ENCODE measurements around the gene ZNF407.
"Not testable (repeated sequence)": the region's sequence is repeated elsewhere in the genome, so short reads cannot be mapped to it uniquely, and the experiment has no call there.

Gene ZNF407

DNA sequence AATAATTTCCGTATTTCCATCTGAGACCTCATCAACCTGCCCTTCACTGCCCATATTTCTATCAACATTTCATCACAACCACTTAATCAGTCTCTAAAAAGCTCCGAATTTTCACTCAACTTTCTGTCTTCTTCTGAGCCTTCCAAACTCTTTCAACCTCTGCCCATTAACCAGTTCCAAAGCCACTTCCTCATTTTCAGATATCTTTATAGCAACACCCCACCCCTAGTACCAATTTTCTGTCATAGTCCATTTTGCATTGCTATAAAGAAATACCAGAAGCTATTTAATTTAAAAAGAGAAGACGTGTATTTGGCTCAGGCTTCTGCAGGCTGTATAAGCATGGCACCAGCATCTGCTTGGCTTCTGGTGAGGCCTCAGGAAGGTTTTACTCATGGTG, 504.2 kb downstream of the ZNF407 start:
- no peaks in the 10 kb centered on the region for H3F3A ChIP-seq (ENCODE audit: insufficient read depth, low read length)
- no peaks in the 10 kb centered on the region for H3K9me3 ChIP-seq (replicated peaks; ENCODE audit: insufficient read depth, low read length)
- H3K36me3 ChIP-seq (replicated peaks; ENCODE audit: insufficient read depth, low read length), result no peaks in the 10 kb centered on the region
- H3K4me3 ChIP-seq (ENCODE audit: low read length), result no peak overlapping the region
- TF ChIP-seq EZH2 (optimal IDR thresholded peaks at IDR 0.05; ENCODE audit: low read depth, low read length) (no peak), EZH2phosphoT487 (IDR thresholded peaks at IDR 0.05; ENCODE audit: low read length) (no peak)
- TF ChIP-seq, protein P1, sequence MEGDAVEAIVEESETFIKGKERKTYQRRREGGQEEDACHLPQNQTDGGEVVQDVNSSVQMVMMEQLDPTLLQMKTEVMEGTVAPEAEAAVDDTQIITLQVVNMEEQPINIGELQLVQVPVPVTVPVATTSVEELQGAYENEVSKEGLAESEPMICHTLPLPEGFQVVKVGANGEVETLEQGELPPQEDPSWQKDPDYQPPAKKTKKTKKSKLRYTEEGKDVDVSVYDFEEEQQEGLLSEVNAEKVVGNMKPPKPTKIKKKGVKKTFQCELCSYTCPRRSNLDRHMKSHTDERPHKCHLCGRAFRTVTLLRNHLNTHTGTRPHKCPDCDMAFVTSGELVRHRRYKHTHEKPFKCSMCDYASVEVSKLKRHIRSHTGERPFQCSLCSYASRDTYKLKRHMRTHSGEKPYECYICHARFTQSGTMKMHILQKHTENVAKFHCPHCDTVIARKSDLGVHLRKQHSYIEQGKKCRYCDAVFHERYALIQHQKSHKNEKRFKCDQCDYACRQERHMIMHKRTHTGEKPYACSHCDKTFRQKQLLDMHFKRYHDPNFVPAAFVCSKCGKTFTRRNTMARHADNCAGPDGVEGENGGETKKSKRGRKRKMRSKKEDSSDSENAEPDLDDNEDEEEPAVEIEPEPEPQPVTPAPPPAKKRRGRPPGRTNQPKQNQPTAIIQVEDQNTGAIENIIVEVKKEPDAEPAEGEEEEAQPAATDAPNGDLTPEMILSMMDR (IDR thresholded peaks at IDR 0.05; ENCODE audit: low read length), result no peak
- no peaks in the 10 kb centered on the region for H4K20me1 ChIP-seq (ENCODE audit: insufficient read depth, low read length)
- no peaks in the 10 kb centered on the region for H3K79me2 ChIP-seq (ENCODE audit: low read length)
- H3K9me2 ChIP-seq (replicated peaks; ENCODE audit: insufficient read depth, low read length), result no peaks in the 10 kb centered on the region
- H3K4me2 ChIP-seq (ENCODE audit: low read depth, low read length), result no peak overlapping the region
- no peak overlapping the region for H2AFZ ChIP-seq (ENCODE audit: low read length)
- no peak for DNase-seq
- H3K27me3 ChIP-seq (replicated peaks; ENCODE audit: insufficient read depth, low read length), result no peaks in the 10 kb centered on the region
- no peak overlapping the region for H3K9ac ChIP-seq (ENCODE audit: low read length)
- H3K27ac ChIP-seq (ENCODE audit: low read length), result no peak overlapping the region
- H3K4me1 ChIP-seq (ENCODE audit: low read length), result no peaks in the 10 kb centered on the region

DNA sequence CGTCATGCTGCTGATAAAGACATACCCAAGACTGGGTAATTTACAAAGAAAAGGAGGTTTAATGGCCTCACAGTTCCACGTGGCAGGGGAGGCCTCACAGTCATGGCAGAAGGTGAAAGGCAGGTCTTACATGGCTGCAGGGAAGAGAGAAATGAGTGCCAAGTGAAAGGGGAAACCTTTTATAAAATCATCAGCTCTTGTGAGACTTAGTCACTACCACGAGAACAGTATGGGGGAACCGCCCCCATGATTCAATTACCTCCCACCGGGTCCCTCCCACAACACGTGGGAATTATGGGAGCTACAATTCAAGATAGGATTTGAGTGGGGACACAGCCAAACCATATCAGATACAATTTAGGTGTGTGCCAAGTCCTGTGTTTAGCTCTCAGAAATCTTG, 506.4 kb downstream of the ZNF407 start:
- H4K20me1 ChIP-seq (ENCODE audit: insufficient read depth, low read length); H3K4me2 ChIP-seq (ENCODE audit: low read depth, low read length); H3K9ac ChIP-seq (ENCODE audit: low read length); H3K79me2 ChIP-seq (ENCODE audit: low read length); H2AFZ ChIP-seq (ENCODE audit: low read length); H3K4me3 ChIP-seq (ENCODE audit: low read length); H3K27me3 ChIP-seq (replicated peaks; ENCODE audit: insufficient read depth, low read length); H3K9me3 ChIP-seq (replicated peaks; ENCODE audit: insufficient read depth, low read length); H3K9me2 ChIP-seq (replicated peaks; ENCODE audit: insufficient read depth, low read length); H3K27ac ChIP-seq (ENCODE audit: low read length); DNase-seq; H3F3A ChIP-seq (ENCODE audit: insufficient read depth, low read length); H3K4me1 ChIP-seq (ENCODE audit: low read length); H3K36me3 ChIP-seq (replicated peaks; ENCODE audit: insufficient read depth, low read length): not testable (repeated sequence)

DNA sequence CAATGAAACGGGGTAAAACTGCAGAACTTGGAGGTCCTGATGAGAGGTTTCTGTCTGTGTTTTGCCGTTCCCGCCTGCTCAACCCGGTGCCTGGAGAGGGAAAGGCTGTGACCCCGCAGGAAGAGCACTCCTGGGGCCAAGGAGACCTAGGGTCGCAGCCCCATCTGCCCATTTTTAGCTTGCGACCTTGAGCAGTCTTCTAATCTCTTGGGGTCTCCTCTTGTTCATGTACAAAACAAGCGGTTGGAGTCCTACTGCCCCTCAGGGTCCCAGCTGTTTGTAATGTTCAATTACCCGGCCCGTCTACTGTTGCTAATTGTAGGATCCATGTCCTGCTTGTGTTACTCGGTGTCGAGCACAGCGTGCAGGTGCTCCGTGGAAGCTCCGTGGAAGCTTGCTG, 506.8 kb downstream of the ZNF407 start:
- no peak overlapping the region for H3K9ac ChIP-seq (ENCODE audit: low read length)
- H3K4me2 ChIP-seq (ENCODE audit: low read depth, low read length), result no peak overlapping the region
- H3K79me2 ChIP-seq (ENCODE audit: low read length), result no peaks in the 10 kb centered on the region
- H2AFZ ChIP-seq (ENCODE audit: low read length), result no peak overlapping the region
- no peak for TF ChIP-seq EZH2 (optimal IDR thresholded peaks at IDR 0.05; ENCODE audit: low read depth, low read length)
- TF ChIP-seq EZH2phosphoT487 (IDR thresholded peaks at IDR 0.05; ENCODE audit: low read length), result no peak
- TF ChIP-seq, protein P1 (IDR thresholded peaks at IDR 0.05; ENCODE audit: low read length), result no peak
- H3K4me1 ChIP-seq (ENCODE audit: low read length), result no peaks in the 10 kb centered on the region
- H3K4me3 ChIP-seq (ENCODE audit: low read length), result no peak overlapping the region
- no peak overlapping the region for H3K27ac ChIP-seq (ENCODE audit: low read length)
- H3K36me3 ChIP-seq (replicated peaks; ENCODE audit: insufficient read depth, low read length), result no peaks in the 10 kb centered on the region
- no peak for DNase-seq
- no peaks in the 10 kb centered on the region for H3F3A ChIP-seq (ENCODE audit: insufficient read depth, low read length)
- H4K20me1 ChIP-seq (ENCODE audit: insufficient read depth, low read length), result no peaks in the 10 kb centered on the region
- H3K27me3 ChIP-seq (replicated peaks; ENCODE audit: insufficient read depth, low read length), result no peaks in the 10 kb centered on the region
- no peaks in the 10 kb centered on the region for H3K9me2 ChIP-seq (replicated peaks; ENCODE audit: insufficient read depth, low read length)
- no peaks in the 10 kb centered on the region for H3K9me3 ChIP-seq (replicated peaks; ENCODE audit: insufficient read depth, low read length)

DNA sequence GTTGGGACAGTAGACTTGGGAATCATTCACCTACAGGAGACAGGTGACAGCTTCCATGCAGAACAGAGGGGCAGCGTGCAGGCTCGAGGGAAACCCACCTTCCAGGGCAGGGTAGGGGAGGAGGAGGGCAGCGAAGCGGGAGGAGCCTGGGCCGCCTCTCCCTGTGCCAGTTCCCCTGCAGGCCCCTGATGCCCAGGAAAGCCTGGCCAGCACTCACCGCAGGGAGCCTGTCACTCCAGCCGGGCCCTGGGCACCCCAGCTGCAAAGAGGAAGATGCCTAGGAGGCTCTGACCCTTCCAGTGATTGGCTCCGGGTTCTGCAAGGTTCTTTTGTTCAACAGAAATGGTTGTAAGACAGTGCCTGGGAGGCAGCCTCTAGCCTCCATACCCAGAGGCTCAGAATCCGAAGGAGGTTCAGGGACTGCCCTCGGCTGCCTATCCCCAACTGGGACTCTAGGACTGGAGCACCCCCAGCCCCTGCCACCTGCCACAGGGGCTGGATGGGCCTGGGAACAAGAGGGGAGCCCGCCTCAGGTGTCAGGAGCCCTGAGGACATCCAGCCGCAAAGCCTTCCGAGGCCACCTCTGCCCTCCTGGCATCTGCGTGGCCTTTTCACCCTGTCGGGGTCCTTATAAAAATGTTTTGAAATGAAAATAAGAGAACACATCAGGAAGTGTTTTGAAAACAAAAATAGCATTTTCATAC, 508.0 kb downstream of the ZNF407 start:
- Histone ChIP-seq H4K20me1 (ENCODE audit: insufficient read depth, low read length) (no peaks in the 10 kb centered on the region), H3K79me2 (ENCODE audit: low read length) (no peaks in the 10 kb centered on the region), H3K9ac (ENCODE audit: low read length) (no peak overlapping the region), H3K9me2 (replicated peaks; ENCODE audit: insufficient read depth, low read length) (no peaks in the 10 kb centered on the region), H3K4me3 (ENCODE audit: low read length) (no peak overlapping the region), H3K4me2 (ENCODE audit: low read depth, low read length) (no peak overlapping the region), H3K9me3 (replicated peaks; ENCODE audit: insufficient read depth, low read length) (no peaks in the 10 kb centered on the region), H3K27ac (ENCODE audit: low read length) (no peak overlapping the region), H3K27me3 (replicated peaks; ENCODE audit: insufficient read depth, low read length) (no peaks in the 10 kb centered on the region), H3K4me1 (ENCODE audit: low read length) (peaks cover under 1% of the 10 kb centered on the region; the same call in 1 of the 2 replicates), H3K36me3 (replicated peaks; ENCODE audit: insufficient read depth, low read length) (no peaks in the 10 kb centered on the region), H2AFZ (ENCODE audit: low read length) (no peak overlapping the region), H3F3A (ENCODE audit: insufficient read depth, low read length) (no peaks in the 10 kb centered on the region)
- DNase-seq, result no peak
- TF ChIP-seq EZH2phosphoT487 (IDR thresholded peaks at IDR 0.05; ENCODE audit: low read length), result no peak
- TF ChIP-seq, protein P1 (IDR thresholded peaks at IDR 0.05; ENCODE audit: low read length), result no peak
- no peak for TF ChIP-seq EZH2 (optimal IDR thresholded peaks at IDR 0.05; ENCODE audit: low read depth, low read length)

Measured in MM.1S (cell line).